HG02885 (cell line): Measurements from ENCODE around the gene POLQ.
"Not testable (repeated sequence)": the region's sequence is repeated elsewhere in the genome, so short reads cannot be mapped to it uniquely, and the experiment has no call there.

Source experiments
- ATAC-seq: cut with Tn5 transposase; IDR thresholded peaks from one replicate; pipeline ENCODE4 v1.9.1; 2021; ENCODE audit warnings: mild to moderate bottlenecking; ENCODE audit not compliant: unreplicated experiment, poor library complexity

Gene POLQ

GRCh38 chr3:121515313-121515712 lies 30.5 kb downstream of the POLQ start:
- no peak for ATAC-seq

- ATAC-seq: no peak
Observed at GRCh38 chr3:121514496-121514895, 31.3 kb downstream of the POLQ start.

GRCh38 chr3:121508389-121508788 lies 37.4 kb downstream of the POLQ start:
- no peak for ATAC-seq

- no peak for ATAC-seq
Observed at GRCh38 chr3:121505256-121505655, 40.5 kb downstream of the POLQ start.

GRCh38 chr3:121504618-121505017 lies 41.2 kb downstream of the POLQ start:
- no peak for ATAC-seq

- no peak for ATAC-seq
Observed at GRCh38 chr3:121496786-121497185, 49.0 kb downstream of the POLQ start.

GRCh38 chr3:121493431-121493830 lies 52.4 kb downstream of the POLQ start:
- ATAC-seq: no peak

- ATAC-seq: no peak
Observed at GRCh38 chr3:121491683-121492320, 54.0 kb downstream of the POLQ start.

- ATAC-seq: no peak
Observed at GRCh38 chr3:121490161-121490560, 55.6 kb downstream of the POLQ start.

GRCh38 chr3:121488628-121489027 lies 57.2 kb downstream of the POLQ start:
- no peak for ATAC-seq

- ATAC-seq: no peak
Observed at GRCh38 chr3:121483290-121483689, 62.5 kb downstream of the POLQ start.

- ATAC-seq: no peak
Observed at GRCh38 chr3:121482660-121483059, 63.1 kb downstream of the POLQ start.

- no peak for ATAC-seq
Observed at GRCh38 chr3:121481106-121481880, 64.5 kb downstream of the POLQ start.

GRCh38 chr3:121477589-121477988 lies 68.2 kb downstream of the POLQ start:
- ATAC-seq: no peak

GRCh38 chr3:121473001-121473400 lies 72.8 kb downstream of the POLQ start:
- no peak for ATAC-seq

GRCh38 chr3:121467085-121467484 lies 78.7 kb downstream of the POLQ start:
- no peak for ATAC-seq

- no peak for ATAC-seq
Observed at GRCh38 chr3:121463745-121464144, 82.0 kb downstream of the POLQ start.

GRCh38 chr3:121462565-121462964 lies 83.2 kb downstream of the POLQ start:
- no peak for ATAC-seq

- not testable (repeated sequence) for ATAC-seq
Observed at GRCh38 chr3:121451752-121452151, 94.0 kb downstream of the POLQ start.

- ATAC-seq: no peak
Observed at GRCh38 chr3:121443456-121443855, 102.3 kb downstream of the POLQ start.

GRCh38 chr3:121436641-121437040 lies 109.1 kb downstream of the POLQ start:
- no peak for ATAC-seq

- no peak for ATAC-seq
Observed at GRCh38 chr3:121436074-121436473, 109.7 kb downstream of the POLQ start.
